ENCODE results near the gene NEDD4L. TPM values are rescaled to one million over a fixed set of nuclear protein-coding genes. Genes with fewer than 3 reads are reported as not detected.
A peak's percentile ranks its signal among the peaks of the same experiment; 100 is the strongest.

The NEDD4L gene
- polyA plus RNA-seq, 1 donor (not counting 4 experiments of a cell fraction or from before 2014, with no cell fraction given), result 52.6 TPM

- dilution Hi-C loops (cut with MboI; ENCODE audit: extremely low pct_ligation_motif_present, low sequenced_read_pairs), result loop anchor here (25.0 kb wide), 1 partner anchor 160 kb away; no protein-coding TSS in a partner anchor
- H3K36me3 ChIP-seq (ENCODE audit: control insufficient read depth in 2 of 2, extremely low read depth in 1 of 2, insufficient read depth in 2 of 2, low read length in 2 of 2), result no peaks in the 10 kb centered on the region
- peaks cover 33% of the 10 kb centered on the region for H3K4me1 ChIP-seq (ENCODE audit: control insufficient read depth, extremely low read depth, insufficient read depth, low read length)
- FAIRE-seq (no peak), DNase-seq (ENCODE audit: low read depth, low spot score) (no peak)
- no peak overlapping the region for H3K9ac ChIP-seq (ENCODE audit: control insufficient read depth, extremely low read depth, insufficient read depth, low read length)
- H4K20me1 ChIP-seq (ENCODE audit: control insufficient read depth, extremely low read depth, insufficient read depth, low read length), result no peaks in the 10 kb centered on the region
- peaks cover 40% of the 10 kb centered on the region for H3K79me2 ChIP-seq (ENCODE audit: control insufficient read depth, insufficient read depth, low read length)
- H3K27me3 ChIP-seq (ENCODE audit: control insufficient read depth, extremely low read depth, insufficient read depth, low read length), result no peaks in the 10 kb centered on the region
- H3K4me3 ChIP-seq (ENCODE audit: control insufficient read depth in 2 of 3, extremely low read depth in 1 of 3, insufficient read depth in 2 of 3, low read depth in 1 of 3, low read length in 3 of 3), result no peak overlapping the region
- TF ChIP-seq CTCF (optimal IDR thresholded peaks at IDR 0.05 in 1 of 3, IDR thresholded peaks at IDR 0.05 in 1 of 3, conservative IDR thresholded peaks at IDR 0.05 in 1 of 3; ENCODE audit: extremely low read depth in 1 of 3, insufficient read depth in 2 of 3, low read length in 3 of 3) (no peak), EZH2 (IDR thresholded peaks at IDR 0.05; ENCODE audit: low read length) (no peak)
- no peaks in the 10 kb centered on the region for H3K9me1 ChIP-seq (ENCODE audit: control insufficient read depth, extremely low read depth, insufficient read depth, low read length)
- peak overlapping the region; percentile 99 for H3K4me2 ChIP-seq (ENCODE audit: control insufficient read depth, extremely low read depth, insufficient read depth, low read depth, low read length)
- H3K27ac ChIP-seq (ENCODE audit: control insufficient read depth, insufficient read depth, low read length), result no peak overlapping the region
- H2AFZ ChIP-seq (ENCODE audit: control insufficient read depth, low read length), result no peak overlapping the region
- H3K9me3 ChIP-seq (ENCODE audit: control insufficient read depth, low read depth, low read length), result no peaks in the 10 kb centered on the region
These were observed 2.9 kb downstream of the NEDD4L start for GRCh38 chr18:58046794-58047555.

GRCh38 chr18:58047556-58047882 lies 3.5 kb downstream of the NEDD4L start:
- Histone ChIP-seq H4K20me1 (ENCODE audit: control insufficient read depth, extremely low read depth, insufficient read depth, low read length) (no peaks in the 10 kb centered on the region), H3K4me2 (ENCODE audit: control insufficient read depth, extremely low read depth, insufficient read depth, low read depth, low read length) (no peak overlapping the region), H3K27me3 (ENCODE audit: control insufficient read depth, extremely low read depth, insufficient read depth, low read length) (no peaks in the 10 kb centered on the region), H3K9me1 (ENCODE audit: control insufficient read depth, extremely low read depth, insufficient read depth, low read length) (no peaks in the 10 kb centered on the region), H3K27ac (ENCODE audit: control insufficient read depth, insufficient read depth, low read length) (no peak overlapping the region), H3K36me3 (ENCODE audit: control insufficient read depth in 2 of 2, extremely low read depth in 1 of 2, insufficient read depth in 2 of 2, low read length in 2 of 2) (no peaks in the 10 kb centered on the region), H3K9me3 (ENCODE audit: control insufficient read depth, low read depth, low read length) (no peaks in the 10 kb centered on the region), H3K4me1 (ENCODE audit: control insufficient read depth, extremely low read depth, insufficient read depth, low read length) (peaks cover 36% of the 10 kb centered on the region), H2AFZ (ENCODE audit: control insufficient read depth, low read length) (no peak overlapping the region), H3K79me2 (ENCODE audit: control insufficient read depth, insufficient read depth, low read length) (peaks cover 43% of the 10 kb centered on the region), H3K4me3 (ENCODE audit: control insufficient read depth in 2 of 3, extremely low read depth in 1 of 3, insufficient read depth in 2 of 3, low read depth in 1 of 3, low read length in 3 of 3) (no peak overlapping the region), H3K9ac (ENCODE audit: control insufficient read depth, extremely low read depth, insufficient read depth, low read length) (no peak overlapping the region)
- TF ChIP-seq EZH2 (IDR thresholded peaks at IDR 0.05; ENCODE audit: low read length), result no peak
- no peak for TF ChIP-seq CTCF (optimal IDR thresholded peaks at IDR 0.05 in 1 of 3, IDR thresholded peaks at IDR 0.05 in 1 of 3, conservative IDR thresholded peaks at IDR 0.05 in 1 of 3; ENCODE audit: extremely low read depth in 1 of 3, insufficient read depth in 2 of 3, low read length in 3 of 3)
- no peak for DNase-seq (ENCODE audit: low read depth, low spot score)
- dilution Hi-C loops (cut with MboI; ENCODE audit: extremely low pct_ligation_motif_present, low sequenced_read_pairs), result loop anchor here (25.0 kb wide), 1 partner anchor 160 kb away; no protein-coding TSS in a partner anchor
- FAIRE-seq, result no peak

Measured in keratinocyte (primary cell).